DMS 273 (cell line): ENCODE measurements around the gene MMP24OS.
"Not testable (repeated sequence)": the region's sequence is repeated elsewhere in the genome, so short reads cannot be mapped to it uniquely, and the experiment has no call there.

Source experiments
- DNase-seq: peaks from one replicate; lab custom pipeline; 2025; ENCODE audit not compliant: unreplicated experiment; lab: John Stamatoyannopoulos, UW

Gene MMP24OS

GRCh38 chr20:35252598-35252997 lies 25.3 kb downstream of the MMP24OS start:
- DNase-seq, result not testable (repeated sequence)

GRCh38 chr20:35252037-35252461 lies 25.9 kb downstream of the MMP24OS start:
- DNase-seq, result no peak

GRCh38 chr20:35251613-35251940 lies 26.3 kb downstream of the MMP24OS start:
- no peak for DNase-seq

- peak; percentile 56 for DNase-seq
Measured at GRCh38 chr20:35248641-35249475, 29.1 kb downstream of the MMP24OS start.

GRCh38 chr20:35246723-35247122 lies 31.2 kb downstream of the MMP24OS start:
- DNase-seq, result no peak

- DNase-seq, result no peak
Measured at GRCh38 chr20:35243986-35244385, 33.9 kb downstream of the MMP24OS start.

- no peak for DNase-seq
Measured at GRCh38 chr20:35243317-35243716, 34.6 kb downstream of the MMP24OS start.

- no peak for DNase-seq
Measured at GRCh38 chr20:35240811-35241293, 37.1 kb downstream of the MMP24OS start.

- no peak for DNase-seq
Measured at GRCh38 chr20:35240083-35240810, 37.7 kb downstream of the MMP24OS start.

GRCh38 chr20:35238735-35239134 lies 39.2 kb downstream of the MMP24OS start:
- no peak for DNase-seq

- DNase-seq, result no peak
Measured at GRCh38 chr20:35238170-35238569, 39.8 kb downstream of the MMP24OS start.

GRCh38 chr20:35237486-35237885 lies 40.4 kb downstream of the MMP24OS start:
- no peak for DNase-seq

GRCh38 chr20:35235881-35236280 lies 42.0 kb downstream of the MMP24OS start:
- DNase-seq, result peak; percentile 11

GRCh38 chr20:35232575-35232974 lies 45.3 kb downstream of the MMP24OS start:
- peak; percentile 91 for DNase-seq

- peak; percentile 73 for DNase-seq
Measured at GRCh38 chr20:35226884-35227681, 50.8 kb downstream of the MMP24OS start.
